GM18505 (cell line): ENCODE data around the gene SERPINE2.

Experiments
- ATAC-seq: cut with Tn5 transposase; IDR thresholded peaks from one replicate; pipeline ENCODE4 v1.9.1; 2021; ENCODE audit not compliant: unreplicated experiment
- POLR2A ChIP-seq: IDR thresholded peaks from 4 replicates; pipeline ENCODE4 v1.6.1; 2011; ENCODE audit warnings: borderline replicate concordance; ENCODE audit not compliant: insufficient read depth, insufficient read length; ENCODE audit errors: extremely low read depth

The SERPINE2 gene

DNA sequence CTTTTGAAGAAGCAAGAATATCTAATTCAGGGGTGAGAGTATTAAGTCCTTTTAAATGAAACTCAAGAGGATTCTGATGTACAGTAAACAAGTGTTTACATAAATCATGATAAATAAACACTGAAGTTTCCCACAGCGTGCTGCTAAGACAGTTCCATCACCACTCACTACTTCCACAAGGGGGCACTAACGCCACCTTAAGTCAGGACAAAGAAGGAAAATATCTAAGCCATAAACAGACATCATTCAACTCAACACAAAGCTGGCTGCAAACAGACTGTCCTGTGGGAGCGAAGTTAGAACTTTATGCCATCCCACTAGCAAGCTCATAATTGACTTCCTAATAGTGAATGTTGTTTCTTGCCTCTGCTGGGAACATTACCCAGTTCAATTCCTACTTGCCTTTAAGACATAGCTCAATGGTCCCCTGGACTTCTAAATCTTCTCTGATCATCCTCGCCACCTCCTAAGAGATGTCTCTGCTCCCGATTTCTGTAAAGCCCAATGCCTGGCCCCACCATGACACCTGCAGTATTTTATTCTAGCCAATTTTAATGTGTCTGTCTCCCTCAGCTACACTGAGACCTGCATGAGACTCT, 45.4 kb downstream of the SERPINE2 start:
- peak; percentile 62 for ATAC-seq
- no peak for TF ChIP-seq POLR2A

GRCh38 chr2:223991611-223992010, 47.5 kb downstream of the SERPINE2 start:
- ATAC-seq, result no peak
- no peak for TF ChIP-seq POLR2A

DNA sequence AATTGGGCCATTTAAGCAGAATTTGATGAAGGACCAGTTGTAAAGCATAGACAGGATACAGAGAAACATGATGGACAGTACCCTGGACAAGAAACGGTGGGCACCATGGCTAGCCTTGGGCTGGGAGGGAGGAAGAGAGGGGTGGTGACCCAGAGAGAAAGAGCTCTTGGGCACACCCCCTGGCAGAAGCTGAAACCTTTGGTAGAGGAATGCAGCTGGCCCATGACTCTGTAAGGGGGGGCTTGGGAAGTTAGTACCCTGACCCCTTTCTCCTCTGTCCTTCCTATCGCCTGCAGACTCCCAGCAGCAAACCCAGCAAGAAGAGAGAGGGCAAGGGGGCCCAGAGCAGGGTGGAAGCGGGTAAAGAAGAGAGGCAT, 49.2 kb downstream of the SERPINE2 start:
- no peak for ATAC-seq
- no peak for TF ChIP-seq POLR2A

GRCh38 chr2:223989206-223989855, 49.8 kb downstream of the SERPINE2 start:
- no peak for ATAC-seq
- no peak for TF ChIP-seq POLR2A

DNA sequence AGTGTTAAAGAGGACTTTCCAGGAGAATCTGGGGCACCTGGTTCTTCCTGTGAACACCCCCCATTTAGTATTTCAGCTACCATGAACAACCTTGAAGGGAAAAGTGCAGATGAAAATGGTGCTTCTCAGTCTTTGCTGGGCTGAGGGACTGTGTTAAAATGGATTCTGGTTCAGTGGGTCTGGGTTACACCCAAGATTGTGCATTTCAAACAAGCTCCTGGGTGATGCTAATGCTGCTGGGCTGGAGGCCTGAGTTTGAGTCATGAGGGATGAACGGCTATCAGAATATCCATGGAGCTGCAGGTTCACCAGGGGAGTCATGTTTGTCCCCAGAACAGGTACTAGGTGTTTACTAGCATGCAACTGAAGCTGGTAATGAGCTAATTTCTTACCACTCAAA, 57.8 kb downstream of the SERPINE2 start:
- no peak for TF ChIP-seq POLR2A
- ATAC-seq, result no peak

DNA sequence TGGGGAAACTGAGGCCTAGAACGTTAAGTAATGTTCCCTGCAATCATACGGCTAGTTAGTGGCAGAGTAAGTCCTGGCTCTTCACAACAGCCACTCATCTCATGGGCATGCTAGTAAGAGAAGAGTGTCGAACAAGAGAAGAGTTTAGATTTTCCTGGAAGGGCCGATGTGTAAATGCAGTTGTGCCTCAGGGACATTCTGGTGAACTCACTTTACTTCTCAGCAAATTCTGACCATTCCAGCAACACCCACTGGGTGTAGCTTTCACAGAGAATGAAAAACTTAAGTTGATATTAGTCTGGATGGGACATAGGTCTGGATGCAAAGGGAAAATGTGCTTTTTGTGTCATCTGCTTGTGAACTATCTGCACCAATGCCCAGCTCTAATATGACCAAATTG, 58.3 kb downstream of the SERPINE2 start:
- ATAC-seq, result no peak
- TF ChIP-seq POLR2A, result no peak

GRCh38 chr2:223980397-223980735, 58.7 kb downstream of the SERPINE2 start:
- ATAC-seq, result no peak
- no peak for TF ChIP-seq POLR2A

DNA sequence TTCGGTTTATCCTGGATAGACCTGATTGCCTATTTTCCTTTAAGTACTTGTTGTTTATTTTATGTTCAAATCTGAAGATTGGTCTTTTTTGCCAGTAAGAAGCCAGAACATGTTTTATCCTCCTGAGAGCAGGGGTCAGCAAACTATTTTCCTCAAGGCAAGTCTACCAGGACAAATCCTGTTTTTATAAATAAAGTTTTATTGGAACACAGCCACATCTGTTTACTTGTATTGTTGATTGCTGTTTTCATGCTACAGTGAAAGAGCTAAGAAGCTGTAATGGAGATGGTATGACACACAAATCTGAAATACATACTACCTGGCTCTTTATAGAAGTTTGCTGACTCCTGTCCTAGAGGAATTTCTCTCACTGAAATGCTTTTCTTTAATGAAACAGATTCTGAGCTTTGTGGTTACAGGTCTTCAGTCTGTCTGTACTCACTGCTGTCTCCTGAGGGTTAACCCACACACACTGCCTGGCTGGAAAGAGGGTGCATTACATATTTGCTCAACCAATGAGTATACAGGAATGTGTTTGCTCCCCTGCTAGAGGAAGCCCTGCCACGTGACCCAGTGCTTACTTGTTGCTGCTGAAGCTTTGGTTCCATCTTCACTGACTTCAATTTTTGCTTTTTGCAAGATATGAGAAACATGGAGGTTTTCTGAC, 59.2 kb downstream of the SERPINE2 start:
- no peak for ATAC-seq
- TF ChIP-seq POLR2A, result no peak

- TF ChIP-seq POLR2A, result no peak
- no peak for ATAC-seq
Observed at GRCh38 chr2:223978451-223978850, 60.6 kb downstream of the SERPINE2 start.

DNA sequence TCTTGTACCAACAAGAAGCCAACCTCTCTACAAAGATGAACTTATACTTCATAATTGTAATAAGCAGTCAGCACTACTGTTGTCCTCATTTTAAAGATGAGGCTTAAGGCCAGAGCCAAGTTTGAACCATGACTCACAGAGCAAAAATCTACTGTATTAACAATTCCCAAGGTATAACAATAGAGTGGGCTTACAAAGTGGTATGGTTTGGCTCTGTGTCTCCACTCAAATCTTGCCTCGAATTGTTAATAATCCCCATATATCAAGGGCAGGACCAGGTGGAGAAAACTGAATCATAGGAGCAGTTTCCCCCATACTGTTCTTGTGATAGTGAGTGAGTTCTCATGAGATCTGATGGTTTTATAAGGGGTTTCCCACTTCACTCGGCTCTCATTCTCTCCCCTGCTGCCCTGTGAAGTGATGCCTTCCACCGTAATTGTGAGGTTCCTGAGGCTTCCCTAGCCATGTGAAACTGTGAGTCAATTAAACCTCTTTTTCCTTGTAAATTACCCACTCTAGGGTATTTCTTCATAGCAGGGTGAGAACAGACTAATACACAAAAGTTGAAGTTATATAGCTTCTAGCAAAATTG, 62.4 kb downstream of the SERPINE2 start:
- no peak for ATAC-seq
- no peak for TF ChIP-seq POLR2A

GRCh38 chr2:223973606-223974005, 65.5 kb downstream of the SERPINE2 start:
- no peak for ATAC-seq
- TF ChIP-seq POLR2A, result no peak

GRCh38 chr2:223972656-223973102, 66.4 kb downstream of the SERPINE2 start:
- TF ChIP-seq POLR2A, result no peak
- no peak for ATAC-seq

DNA sequence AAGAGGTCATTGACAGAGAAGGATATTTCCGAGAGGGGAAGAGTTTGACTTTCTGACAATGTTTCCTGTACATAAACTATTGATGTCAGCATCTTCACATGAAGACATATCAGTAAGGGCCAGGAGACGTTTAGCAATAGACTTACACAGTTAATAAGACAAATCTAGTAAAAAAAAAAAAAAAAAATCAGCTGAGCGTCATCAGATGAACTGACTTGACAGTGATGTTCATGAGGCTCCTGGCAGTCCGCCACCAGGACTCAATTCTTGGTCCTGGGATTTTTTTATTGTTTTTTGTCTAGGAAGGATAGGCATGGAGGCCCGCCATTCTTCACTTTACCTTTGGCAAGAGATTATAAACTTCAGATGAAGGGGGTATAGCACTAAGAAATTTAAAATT, 67.4 kb downstream of the SERPINE2 start:
- no peak for ATAC-seq
- TF ChIP-seq POLR2A, result no peak
